ENCODE results near the gene ANXA5. TPM values are rescaled to one million over a fixed set of nuclear protein-coding genes. Genes with fewer than 3 reads are reported as not detected.
"Not testable (repeated sequence)": the region's sequence is repeated elsewhere in the genome, so short reads cannot be mapped to it uniquely, and the experiment has no call there.

The ANXA5 gene
- total RNA-seq, 4 donors from 2014 or later = 59.2 to 181 (median 88.0) TPM

DNA sequence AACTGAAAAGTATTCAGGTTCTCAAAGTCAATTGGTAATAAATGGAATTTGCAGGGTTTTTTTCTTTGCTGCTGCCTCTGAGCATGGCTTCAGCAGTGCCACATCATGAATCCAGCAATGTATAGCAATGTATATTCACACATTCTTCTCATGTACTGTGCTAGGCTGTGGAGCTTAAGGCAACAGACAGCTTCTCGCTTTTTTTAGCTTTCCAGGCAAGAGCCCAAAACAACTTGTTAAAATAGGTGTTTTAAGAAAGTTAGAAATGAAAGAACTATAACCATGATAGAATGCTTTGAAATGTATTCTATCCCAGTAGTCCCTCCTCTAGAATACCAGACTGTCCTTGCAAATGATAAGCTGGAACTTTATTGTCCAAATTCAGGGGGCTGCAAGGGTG lies 37.8 kb upstream of the ANXA5 start:
- in situ Hi-C loops (cut with MboI; ENCODE audit: low sequenced_read_pairs in 4 of 4) (loop anchor here in 3 of 4 donors (25.0 kb wide), 3 partner anchors 247 to 547 kb away; no protein-coding TSS in a partner anchor), intact Hi-C loops (cut with DNase I; ENCODE audit: low total_unique reads) (loop anchor here (10.0 kb wide), 2 partner anchors 270 to 360 kb away; no protein-coding TSS in a partner anchor)
- Histone ChIP-seq H3K4me3 (no peak overlapping the region), H3K27me3 (no peaks in the 10 kb centered on the region), H3K36me3 (no peaks in the 10 kb centered on the region), H3K9me3 (no peaks in the 10 kb centered on the region), H3K4me1 (no peaks in the 10 kb centered on the region), H3K27ac (no peak overlapping the region)
- ATAC-seq = no peak
- TF ChIP-seq POLR2A (IDR thresholded peaks at IDR 0.05) = no peak
- TF ChIP-seq, protein P1, sequence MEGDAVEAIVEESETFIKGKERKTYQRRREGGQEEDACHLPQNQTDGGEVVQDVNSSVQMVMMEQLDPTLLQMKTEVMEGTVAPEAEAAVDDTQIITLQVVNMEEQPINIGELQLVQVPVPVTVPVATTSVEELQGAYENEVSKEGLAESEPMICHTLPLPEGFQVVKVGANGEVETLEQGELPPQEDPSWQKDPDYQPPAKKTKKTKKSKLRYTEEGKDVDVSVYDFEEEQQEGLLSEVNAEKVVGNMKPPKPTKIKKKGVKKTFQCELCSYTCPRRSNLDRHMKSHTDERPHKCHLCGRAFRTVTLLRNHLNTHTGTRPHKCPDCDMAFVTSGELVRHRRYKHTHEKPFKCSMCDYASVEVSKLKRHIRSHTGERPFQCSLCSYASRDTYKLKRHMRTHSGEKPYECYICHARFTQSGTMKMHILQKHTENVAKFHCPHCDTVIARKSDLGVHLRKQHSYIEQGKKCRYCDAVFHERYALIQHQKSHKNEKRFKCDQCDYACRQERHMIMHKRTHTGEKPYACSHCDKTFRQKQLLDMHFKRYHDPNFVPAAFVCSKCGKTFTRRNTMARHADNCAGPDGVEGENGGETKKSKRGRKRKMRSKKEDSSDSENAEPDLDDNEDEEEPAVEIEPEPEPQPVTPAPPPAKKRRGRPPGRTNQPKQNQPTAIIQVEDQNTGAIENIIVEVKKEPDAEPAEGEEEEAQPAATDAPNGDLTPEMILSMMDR (IDR thresholded peaks at IDR 0.05 in 4 of 5, conservative IDR thresholded peaks at IDR 0.05 in 1 of 5) = no peak
- no peak for DNase-seq

DNA sequence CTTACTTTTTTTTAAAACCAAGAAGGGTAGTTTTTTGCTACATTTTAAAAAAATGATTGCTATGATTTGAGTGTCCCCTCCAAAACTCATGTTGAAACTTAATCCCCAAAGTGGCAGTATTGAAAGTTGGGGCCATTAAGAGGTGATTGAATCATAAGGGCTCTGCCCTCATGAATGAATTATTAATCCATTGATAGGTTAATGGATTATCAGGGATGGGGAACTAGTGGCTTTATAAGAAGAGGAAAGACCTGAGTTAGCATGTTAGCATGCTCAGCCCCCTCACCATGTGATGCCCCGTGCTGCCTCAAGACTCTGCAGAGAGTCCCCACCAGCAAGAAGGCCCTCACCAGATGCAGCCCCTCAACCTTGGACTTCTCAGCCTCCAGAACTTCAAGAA lies 37.2 kb upstream of the ANXA5 start:
- DNase-seq = no peak
- Histone ChIP-seq H3K9me3 (no peaks in the 10 kb centered on the region), H3K36me3 (no peaks in the 10 kb centered on the region), H3K4me1 (no peaks in the 10 kb centered on the region), H3K27me3 (no peaks in the 10 kb centered on the region), H3K27ac (no peak overlapping the region), H3K4me3 (no peak overlapping the region)
- intact Hi-C loops (cut with DNase I; ENCODE audit: low total_unique reads) = loop anchor here (10.0 kb wide), 2 partner anchors 269 to 359 kb away; no protein-coding TSS in a partner anchor
- in situ Hi-C loops (cut with MboI; ENCODE audit: low sequenced_read_pairs in 4 of 4) = loop anchor here in 3 of 4 donors (25.0 kb wide), 3 partner anchors 247 to 547 kb away; no protein-coding TSS in a partner anchor
- ATAC-seq = no peak
- TF ChIP-seq, protein P1 (IDR thresholded peaks at IDR 0.05 in 4 of 5, conservative IDR thresholded peaks at IDR 0.05 in 1 of 5) = no peak
- TF ChIP-seq POLR2A (IDR thresholded peaks at IDR 0.05) = no peak

DNA sequence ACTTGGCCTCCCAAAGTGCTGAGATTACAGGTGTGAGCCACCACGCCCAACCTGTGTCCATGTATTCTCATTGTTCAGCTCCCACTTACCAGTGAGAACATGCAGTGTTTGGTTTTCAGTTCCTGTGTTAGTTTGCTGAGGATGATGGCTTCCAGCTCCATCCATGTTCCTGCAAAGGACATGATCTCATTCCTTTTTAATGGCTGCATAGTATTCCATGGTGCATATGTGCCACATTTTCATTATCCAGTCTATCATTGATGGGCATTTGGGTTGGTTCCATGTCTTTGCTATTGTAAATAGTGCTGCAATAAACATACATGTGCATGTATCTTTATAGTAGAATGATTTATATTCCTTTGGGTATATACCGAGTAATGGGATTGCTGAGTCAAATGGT lies 33.0 kb upstream of the ANXA5 start:
- not testable (repeated sequence) for H3K9me3 ChIP-seq, H3K27me3 ChIP-seq, H3K36me3 ChIP-seq, H3K4me1 ChIP-seq, DNase-seq, H3K27ac ChIP-seq, H3K4me3 ChIP-seq, ATAC-seq
- intact Hi-C loops (cut with DNase I; ENCODE audit: low total_unique reads) (loop anchor here (5.0 to 10.0 kb wide), 4 partner anchors 245 to 537 kb away; no protein-coding TSS in a partner anchor), in situ Hi-C loops (cut with MboI; ENCODE audit: low sequenced_read_pairs in 4 of 4) (loop anchor here (10.0 to 25.0 kb wide), 4 partner anchors 242 to 542 kb away; no protein-coding TSS in a partner anchor)

DNA sequence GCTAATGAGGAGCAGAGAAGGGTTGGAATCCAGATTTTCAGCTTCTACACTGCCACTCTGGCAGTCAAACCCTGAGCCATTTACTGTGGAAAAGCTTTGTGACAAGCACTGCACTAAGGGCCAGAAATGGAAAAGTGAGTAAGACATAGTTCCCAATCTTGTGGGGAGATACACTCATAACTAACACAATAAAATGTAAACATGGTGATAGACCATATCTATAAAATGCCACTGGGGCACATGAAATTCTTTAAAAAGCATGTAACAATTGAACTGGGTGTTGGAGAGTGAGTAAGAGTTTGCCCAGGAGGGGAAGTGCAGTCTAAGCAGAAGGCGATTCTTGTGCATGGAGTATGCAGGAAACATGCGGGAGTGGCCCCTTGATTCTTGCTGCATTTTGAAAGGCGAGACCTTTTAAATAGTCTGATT lies 32.0 kb upstream of the ANXA5 start:
- TF ChIP-seq, protein P1 (IDR thresholded peaks at IDR 0.05 in 4 of 5, conservative IDR thresholded peaks at IDR 0.05 in 1 of 5) = no peak
- no peak for TF ChIP-seq POLR2A (IDR thresholded peaks at IDR 0.05)
- Histone ChIP-seq H3K36me3 (no peaks in the 10 kb centered on the region), H3K4me1 (no peaks in the 10 kb centered on the region), H3K27ac (no peak overlapping the region), H3K4me3 (no peak overlapping the region), H3K27me3 (no peaks in the 10 kb centered on the region), H3K9me3 (no peaks in the 10 kb centered on the region)
- in situ Hi-C loops (cut with MboI; ENCODE audit: low sequenced_read_pairs in 4 of 4) = loop anchor here (10.0 to 25.0 kb wide), 4 partner anchors 242 to 542 kb away; no protein-coding TSS in a partner anchor
- DNase-seq = no peak
- no peak for ATAC-seq
- intact Hi-C loops (cut with DNase I; ENCODE audit: low total_unique reads) = loop anchor here (5.0 to 10.0 kb wide), 2 partner anchors 244 to 537 kb away; no protein-coding TSS in a partner anchor

DNA sequence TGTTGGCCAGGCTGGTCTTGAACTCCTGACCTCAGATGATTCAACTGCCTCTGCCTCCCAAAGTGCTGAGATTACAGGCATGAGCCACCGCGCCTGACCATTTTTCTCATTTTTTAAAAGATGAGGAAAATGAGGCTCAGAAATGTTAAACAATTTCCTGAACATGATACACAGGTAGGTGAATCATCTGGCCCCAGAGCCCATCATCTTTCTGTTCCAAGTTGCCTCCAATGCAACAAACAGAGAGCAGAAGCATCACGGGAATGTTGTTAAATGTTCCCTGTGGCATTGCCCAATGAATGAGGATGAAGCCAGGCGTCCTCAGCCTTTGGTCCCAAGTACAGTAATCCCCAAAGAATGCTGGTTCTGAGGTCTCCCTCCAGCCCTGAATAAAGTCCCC lies 31.3 kb upstream of the ANXA5 start:
- no peaks in the 10 kb centered on the region for H3K9me3 ChIP-seq
- no peaks in the 10 kb centered on the region for H3K27me3 ChIP-seq
- DNase-seq = no peak
- H3K4me3 ChIP-seq = no peak overlapping the region
- ATAC-seq = no peak
- intact Hi-C loops (cut with DNase I; ENCODE audit: low total_unique reads) (loop anchor here (5.0 to 10.0 kb wide), 2 partner anchors 243 to 536 kb away; no protein-coding TSS in a partner anchor), in situ Hi-C loops (cut with MboI; ENCODE audit: low sequenced_read_pairs in 4 of 4) (loop anchor here (10.0 to 25.0 kb wide), 4 partner anchors 241 to 541 kb away; no protein-coding TSS in a partner anchor)
- no peak overlapping the region for H3K27ac ChIP-seq
- no peaks in the 10 kb centered on the region for H3K36me3 ChIP-seq
- no peak for TF ChIP-seq POLR2A (IDR thresholded peaks at IDR 0.05)
- TF ChIP-seq, protein P1 (IDR thresholded peaks at IDR 0.05 in 4 of 5, conservative IDR thresholded peaks at IDR 0.05 in 1 of 5) = no peak
- no peaks in the 10 kb centered on the region for H3K4me1 ChIP-seq
